ENCODE results near the gene RPL18. TPM values are rescaled to one million over a fixed set of nuclear protein-coding genes. Genes with fewer than 3 reads are reported as not detected.

RPL18 gene
- total and polyA plus RNA-seq, 9 of the 15 experiments (the other 6 are each of a cell fraction or from before 2014, with no cell fraction given): 312 to 2,635 (median 1,653) TPM

DNA sequence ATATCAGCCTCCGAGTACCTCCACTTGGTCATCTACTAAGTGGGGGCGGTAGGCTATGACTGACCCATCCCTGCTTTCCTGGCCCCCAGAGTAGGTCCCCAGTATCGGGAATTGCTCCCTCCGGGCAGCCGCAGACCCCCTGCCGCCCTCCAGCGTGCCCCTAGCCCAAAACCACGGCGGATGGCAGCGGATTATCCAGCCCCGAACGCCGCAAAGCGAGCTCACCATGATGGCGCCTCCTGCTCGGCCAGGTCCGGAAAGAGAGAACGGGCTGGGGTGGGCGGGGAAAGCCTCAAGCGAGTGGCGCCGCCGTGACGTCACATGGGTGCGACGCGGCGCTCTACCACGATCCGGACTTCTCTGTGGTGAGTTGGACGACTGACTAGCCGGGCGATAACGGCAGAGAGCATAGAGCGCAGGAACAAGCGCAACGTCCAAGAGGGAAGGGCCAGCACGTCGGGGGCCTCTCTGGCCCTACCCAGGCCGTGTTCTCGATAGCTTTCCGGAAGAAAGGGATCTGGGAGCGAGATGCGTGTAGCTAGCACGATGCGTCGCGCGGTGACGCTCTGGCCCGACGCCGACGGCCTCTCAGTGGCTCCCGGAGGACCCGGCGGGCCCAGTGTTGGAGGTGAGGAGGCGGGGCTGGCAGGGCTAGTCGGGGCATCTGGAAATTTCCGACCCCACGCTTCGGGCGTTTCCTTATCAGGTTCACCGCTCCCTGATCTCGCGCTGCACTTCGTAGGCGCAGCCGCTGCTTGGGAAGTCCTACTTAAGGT lies at the start of gene RPL18, which contains the start of gene SPHK2 (continued):
- TF ChIP-seq POU5F1 (IDR thresholded peaks at IDR 0.05; ENCODE audit: borderline replicate concordance, low read depth, low read length, partially characterized antibody) (peak; percentile 59), ZFX (CRISPR knock-in tag; IDR thresholded peaks at IDR 0.05) (peak; percentile 65), ZNF77 (CRISPR knock-in tag; IDR thresholded peaks at IDR 0.05) (no peak), PPARD (CRISPR knock-in tag; IDR thresholded peaks at IDR 0.05) (no peak), HNRNPUL1 (IDR thresholded peaks at IDR 0.05; ENCODE audit: low read length) (no peak), STAT5A (IDR thresholded peaks at IDR 0.05; ENCODE audit: borderline replicate concordance, low read length) (no peak), ZNF165 (CRISPR knock-in tag; IDR thresholded peaks at IDR 0.05; ENCODE audit: borderline replicate concordance) (no peak), KAT2B (IDR thresholded peaks at IDR 0.05; ENCODE audit: low read depth, low read length) (no peak), ZNF57 (CRISPR knock-in tag; IDR thresholded peaks at IDR 0.05) (no peak), ZNF175 (CRISPR knock-in tag; IDR thresholded peaks at IDR 0.05; ENCODE audit: low read depth) (no peak)
- TF ChIP-seq, protein P1, sequence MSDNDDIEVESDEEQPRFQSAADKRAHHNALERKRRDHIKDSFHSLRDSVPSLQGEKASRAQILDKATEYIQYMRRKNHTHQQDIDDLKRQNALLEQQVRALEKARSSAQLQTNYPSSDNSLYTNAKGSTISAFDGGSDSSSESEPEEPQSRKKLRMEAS (CRISPR knock-in tag; IDR thresholded peaks at IDR 0.05): peak; percentile 95
- TF ChIP-seq, protein P2, sequence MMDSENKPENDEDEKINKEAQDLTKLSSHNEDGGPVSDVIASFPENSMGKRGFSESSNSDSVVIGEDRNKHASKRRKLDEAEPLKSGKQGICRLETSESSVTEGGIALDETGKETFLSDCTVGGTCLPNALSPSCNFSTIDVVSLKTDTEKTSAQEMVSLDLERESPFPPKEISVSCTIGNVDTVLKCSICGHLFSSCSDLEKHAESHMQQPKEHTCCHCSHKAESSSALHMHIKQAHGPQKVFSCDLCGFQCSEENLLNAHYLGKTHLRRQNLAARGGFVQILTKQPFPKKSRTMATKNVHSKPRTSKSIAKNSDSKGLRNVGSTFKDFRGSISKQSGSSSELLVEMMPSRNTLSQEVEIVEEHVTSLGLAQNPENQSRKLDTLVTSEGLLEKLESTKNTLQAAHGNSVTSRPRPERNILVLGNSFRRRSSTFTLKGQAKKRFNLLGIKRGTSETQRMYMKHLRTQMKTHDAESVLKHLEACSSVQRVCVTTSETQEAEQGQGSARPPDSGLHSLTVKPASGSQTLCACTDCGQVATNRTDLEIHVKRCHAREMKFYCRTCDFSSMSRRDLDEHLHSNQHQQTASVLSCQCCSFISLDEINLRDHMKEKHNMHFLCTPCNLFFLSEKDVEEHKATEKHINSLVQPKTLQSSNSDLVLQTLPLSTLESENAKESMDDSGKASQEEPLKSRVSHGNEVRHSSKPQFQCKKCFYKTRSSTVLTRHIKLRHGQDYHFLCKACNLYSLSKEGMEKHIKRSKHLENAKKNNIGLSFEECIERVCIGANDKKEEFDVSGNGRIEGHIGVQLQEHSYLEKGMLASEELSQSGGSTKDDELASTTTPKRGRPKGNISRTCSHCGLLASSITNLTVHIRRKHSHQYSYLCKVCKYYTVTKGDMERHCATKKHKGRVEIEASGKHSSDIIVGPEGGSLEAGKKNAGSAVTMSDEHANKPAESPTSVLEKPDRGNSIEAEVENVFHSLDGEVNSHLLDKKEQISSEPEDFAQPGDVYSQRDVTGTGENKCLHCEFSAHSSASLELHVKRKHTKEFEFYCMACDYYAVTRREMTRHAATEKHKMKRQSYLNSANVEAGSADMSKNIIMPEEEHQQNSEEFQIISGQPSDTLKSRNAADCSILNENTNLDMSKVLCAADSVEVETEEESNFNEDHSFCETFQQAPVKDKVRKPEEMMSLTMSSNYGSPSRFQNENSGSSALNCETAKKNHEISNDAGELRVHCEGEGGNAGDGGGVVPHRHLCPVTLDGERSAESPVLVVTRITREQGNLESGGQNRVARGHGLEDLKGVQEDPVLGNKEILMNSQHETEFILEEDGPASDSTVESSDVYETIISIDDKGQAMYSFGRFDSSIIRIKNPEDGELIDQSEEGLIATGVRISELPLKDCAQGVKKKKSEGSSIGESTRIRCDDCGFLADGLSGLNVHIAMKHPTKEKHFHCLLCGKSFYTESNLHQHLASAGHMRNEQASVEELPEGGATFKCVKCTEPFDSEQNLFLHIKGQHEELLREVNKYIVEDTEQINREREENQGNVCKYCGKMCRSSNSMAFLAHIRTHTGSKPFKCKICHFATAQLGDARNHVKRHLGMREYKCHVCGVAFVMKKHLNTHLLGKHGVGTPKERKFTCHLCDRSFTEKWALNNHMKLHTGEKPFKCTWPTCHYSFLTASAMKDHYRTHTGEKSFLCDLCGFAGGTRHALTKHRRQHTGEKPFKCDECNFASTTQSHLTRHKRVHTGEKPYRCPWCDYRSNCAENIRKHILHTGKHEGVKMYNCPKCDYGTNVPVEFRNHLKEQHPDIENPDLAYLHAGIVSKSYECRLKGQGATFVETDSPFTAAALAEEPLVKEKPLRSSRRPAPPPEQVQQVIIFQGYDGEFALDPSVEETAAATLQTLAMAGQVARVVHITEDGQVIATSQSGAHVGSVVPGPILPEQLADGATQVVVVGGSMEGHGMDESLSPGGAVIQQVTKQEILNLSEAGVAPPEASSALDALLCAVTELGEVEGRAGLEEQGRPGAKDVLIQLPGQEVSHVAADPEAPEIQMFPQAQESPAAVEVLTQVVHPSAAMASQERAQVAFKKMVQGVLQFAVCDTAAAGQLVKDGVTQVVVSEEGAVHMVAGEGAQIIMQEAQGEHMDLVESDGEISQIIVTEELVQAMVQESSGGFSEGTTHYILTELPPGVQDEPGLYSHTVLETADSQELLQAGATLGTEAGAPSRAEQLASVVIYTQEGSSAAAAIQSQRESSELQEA (IDR thresholded peaks at IDR 0.05; ENCODE audit: low read depth): no peak
- TF ChIP-seq, protein P3, sequence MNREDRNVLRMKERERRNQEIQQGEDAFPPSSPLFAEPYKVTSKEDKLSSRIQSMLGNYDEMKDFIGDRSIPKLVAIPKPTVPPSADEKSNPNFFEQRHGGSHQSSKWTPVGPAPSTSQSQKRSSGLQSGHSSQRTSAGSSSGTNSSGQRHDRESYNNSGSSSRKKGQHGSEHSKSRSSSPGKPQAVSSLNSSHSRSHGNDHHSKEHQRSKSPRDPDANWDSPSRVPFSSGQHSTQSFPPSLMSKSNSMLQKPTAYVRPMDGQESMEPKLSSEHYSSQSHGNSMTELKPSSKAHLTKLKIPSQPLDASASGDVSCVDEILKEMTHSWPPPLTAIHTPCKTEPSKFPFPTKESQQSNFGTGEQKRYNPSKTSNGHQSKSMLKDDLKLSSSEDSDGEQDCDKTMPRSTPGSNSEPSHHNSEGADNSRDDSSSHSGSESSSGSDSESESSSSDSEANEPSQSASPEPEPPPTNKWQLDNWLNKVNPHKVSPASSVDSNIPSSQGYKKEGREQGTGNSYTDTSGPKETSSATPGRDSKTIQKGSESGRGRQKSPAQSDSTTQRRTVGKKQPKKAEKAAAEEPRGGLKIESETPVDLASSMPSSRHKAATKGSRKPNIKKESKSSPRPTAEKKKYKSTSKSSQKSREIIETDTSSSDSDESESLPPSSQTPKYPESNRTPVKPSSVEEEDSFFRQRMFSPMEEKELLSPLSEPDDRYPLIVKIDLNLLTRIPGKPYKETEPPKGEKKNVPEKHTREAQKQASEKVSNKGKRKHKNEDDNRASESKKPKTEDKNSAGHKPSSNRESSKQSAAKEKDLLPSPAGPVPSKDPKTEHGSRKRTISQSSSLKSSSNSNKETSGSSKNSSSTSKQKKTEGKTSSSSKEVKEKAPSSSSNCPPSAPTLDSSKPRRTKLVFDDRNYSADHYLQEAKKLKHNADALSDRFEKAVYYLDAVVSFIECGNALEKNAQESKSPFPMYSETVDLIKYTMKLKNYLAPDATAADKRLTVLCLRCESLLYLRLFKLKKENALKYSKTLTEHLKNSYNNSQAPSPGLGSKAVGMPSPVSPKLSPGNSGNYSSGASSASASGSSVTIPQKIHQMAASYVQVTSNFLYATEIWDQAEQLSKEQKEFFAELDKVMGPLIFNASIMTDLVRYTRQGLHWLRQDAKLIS (CRISPR knock-in tag; IDR thresholded peaks at IDR 0.05): peak; percentile 97

All from K562 (cell line).